Liver (tissue), 9 donors: Measurements from ENCODE around the gene CX3CR1. TPM values are rescaled to one million over a fixed set of nuclear protein-coding genes. Genes with fewer than 3 reads are reported as not detected.

Experiments
- DNase-seq: peaks from one replicate; pipeline ENCODE4 v3.0.0-alpha.2; 2017; ENCODE audit warnings: low spot score
- H3K27ac ChIP-seq, 2 donors: one replicate each; pipeline ENCODE4 v1.7.0; 2013; ENCODE audit warnings: inconsistent platforms in 2 of 2, low read length in 2 of 2, control low read depth in 1 of 2, low read depth in 1 of 2, mild to moderate bottlenecking in 1 of 2
- H3K27me3 ChIP-seq, 4 donors: one replicate each; pipeline versions ENCODE4 v1.6.1 to v1.7.0; 2013; ENCODE audit warnings: low read length in 3 of 4, inconsistent platforms in 1 of 4, mild to moderate bottlenecking in 1 of 4, moderate library complexity in 1 of 4; ENCODE audit not compliant: control insufficient read depth in 4 of 4, insufficient read depth in 4 of 4
- H3K36me3 ChIP-seq, 4 donors: one replicate each; pipeline versions ENCODE4 v1.6.1 to v1.7.0; 2013; ENCODE audit warnings: low read length in 3 of 4, mild to moderate bottlenecking in 3 of 4, low read depth in 1 of 4, moderate library complexity in 1 of 4; ENCODE audit not compliant: control insufficient read depth in 4 of 4, insufficient read depth in 3 of 4
- H3K4me1 ChIP-seq, 4 donors: one replicate each; pipeline versions ENCODE4 v1.6.1 to v1.7.0; 2013; ENCODE audit warnings: low read length in 3 of 4, mild to moderate bottlenecking in 3 of 4, moderate library complexity in 1 of 4; ENCODE audit not compliant: control insufficient read depth in 4 of 4, insufficient read depth in 4 of 4
- H3K4me3 ChIP-seq, 3 donors: one replicate each; pipeline versions ENCODE4 v1.6.1 to v1.7.0; 2013; ENCODE audit warnings: low read length in 3 of 3, control low read depth in 1 of 3, low read depth in 1 of 3, mild to moderate bottlenecking in 1 of 3
- H3K9ac ChIP-seq, 2 donors: one replicate each; pipeline ENCODE4 v1.7.0; 2013; ENCODE audit warnings: low read length in 2 of 2, mild to moderate bottlenecking in 2 of 2, moderate library complexity in 2 of 2, control low read depth in 1 of 2, low read depth in 1 of 2
- H3K9me3 ChIP-seq, 4 donors: one replicate each; pipeline versions ENCODE4 v1.6.1 to v1.7.0; 2013; ENCODE audit warnings: low read length in 3 of 4; ENCODE audit not compliant: control insufficient read depth in 4 of 4
- CTCF ChIP-seq: fragments of 150-350 bp; IDR thresholded peaks from 2 replicates; pipeline ENCODE4 v1.5.1; 2017; ENCODE audit warnings: improper control_type of control experiment, low read depth, low read length; ENCODE audit not compliant: missing input control
- EGR1 ChIP-seq, 2 donors: IDR thresholded peaks; 2 replicates each; pipeline ENCODE4 v1.6.1; 2016 to 2018; ENCODE audit warnings: antibody characterized with exemption in 2 of 2, low read depth in 2 of 2
- FOXA1 ChIP-seq: IDR thresholded peaks from 2 replicates; pipeline ENCODE4 v1.6.1; 2016; ENCODE audit warnings: antibody characterized with exemption
- FOXA2 ChIP-seq: IDR thresholded peaks from 2 replicates; pipeline ENCODE4 v1.6.1; 2016; ENCODE audit warnings: antibody characterized with exemption
- GABPA ChIP-seq, 2 donors: IDR thresholded peaks in 1 of 2; conservative IDR thresholded peaks in 1 of 2; 2 replicates each; pipeline ENCODE4 v1.6.1; 2016; ENCODE audit warnings: antibody characterized with exemption in 2 of 2, mild to moderate bottlenecking in 1 of 2, moderate library complexity in 1 of 2
- HNF4A ChIP-seq, 2 donors: conservative IDR thresholded peaks; 2 replicates each; pipeline ENCODE4 v1.6.1; 2016; ENCODE audit warnings: antibody characterized with exemption in 2 of 2, mild to moderate bottlenecking in 2 of 2
- HNF4G ChIP-seq: IDR thresholded peaks from 2 replicates; pipeline ENCODE4 v1.6.1; 2016; ENCODE audit warnings: antibody characterized with exemption
- JUND ChIP-seq, 2 donors: IDR thresholded peaks; 2 replicates each; pipeline ENCODE4 v1.6.1; 2016; ENCODE audit warnings: antibody characterized with exemption in 2 of 2
- NR2F2 ChIP-seq: IDR thresholded peaks from 2 replicates; pipeline ENCODE4 v1.6.1; 2016; ENCODE audit warnings: antibody characterized with exemption
- RAD21 ChIP-seq, 2 donors: IDR thresholded peaks; 2 replicates each; pipeline ENCODE4 v1.6.1; 2016; ENCODE audit warnings: antibody characterized with exemption in 2 of 2, mild to moderate bottlenecking in 2 of 2
- RXRA ChIP-seq, 2 donors: IDR thresholded peaks; 2 replicates each; pipeline ENCODE4 v1.6.1; 2017 to 2018; ENCODE audit warnings: antibody characterized with exemption in 2 of 2, mild to moderate bottlenecking in 1 of 2
- SP1 ChIP-seq: IDR thresholded peaks from 2 replicates; pipeline ENCODE4 v1.6.1; 2018; ENCODE audit warnings: antibody characterized with exemption, mild to moderate bottlenecking
- TAF1 ChIP-seq: conservative IDR thresholded peaks from 2 replicates; pipeline ENCODE4 v1.6.1; 2016; ENCODE audit warnings: antibody characterized with exemption, mild to moderate bottlenecking
- YY1 ChIP-seq: IDR thresholded peaks from 2 replicates; pipeline ENCODE4 v1.6.1; 2016; ENCODE audit warnings: antibody characterized with exemption, mild to moderate bottlenecking
- WGBS: extraction: QIAGEN DNeasy Blood & Tissue Kit; methylation state at CpG from one replicate; pipeline ENCODE4 v1.1.7; 2013; 5-methylcytosine and 5-hydroxymethylcytosine counted together
- polyA plus RNA-seq, 2 donors: library from polyadenylated mRNA; stranded (reverse) in 1 of 2; unstranded in 1 of 2; fragments of 200-250 nt in 1 of 2; fragments of >200 nt in 1 of 2; fragmentation: Nextera tagmentation in 1 of 2; extraction: Ambion mirVana in 1 of 2; gene quantifications; one replicate each; pipeline versions ENCODE4 v1.2.1 to v1.2.3, GENCODE V29; 2013 to 2015
- total RNA-seq, 2 donors: library from RNA; depleted of rRNA; stranded (reverse); fragments of >200 nt; gene quantifications; one replicate each; pipeline ENCODE4 v1.2.3, GENCODE V29; 2014
- TF ChIP-seq, protein P1 (sequence below): IDR thresholded peaks from 2 replicates; pipeline ENCODE4 v1.6.1; 2016; ENCODE audit warnings: antibody characterized with exemption
- TF ChIP-seq, protein P2 (sequence below): IDR thresholded peaks from 2 replicates; pipeline ENCODE4 v1.6.1; 2016; ENCODE audit warnings: antibody characterized with exemption, mild to moderate bottlenecking
- TF ChIP-seq, protein P3 (sequence below): IDR thresholded peaks from 2 replicates; pipeline ENCODE4 v1.6.1; 2016; ENCODE audit warnings: antibody characterized with exemption
- TF ChIP-seq, protein P4 (sequence below): IDR thresholded peaks from 2 replicates; pipeline ENCODE4 v1.6.1; 2016; ENCODE audit warnings: antibody characterized with exemption
- donor health status: healthy.
- donor health status: healthy.
- donor health status: healthy.
- donor health status: healthy.
- donor health status: healthy.

CX3CR1 gene
- total and polyA plus RNA-seq, 4 donors = 0.33 to 1.9 (median 0.55) TPM

- H3K4me1 ChIP-seq = peaks cover 2 to 15% (median 10%) of the 10 kb centered on the region in 4 donors
- peaks cover 0 to 3% (median 2%) of the 10 kb centered on the region in 4 donors for H3K9me3 ChIP-seq
- peak overlapping the region in 1 of 3 donors; percentile 54 for H3K4me3 ChIP-seq
- no peak overlapping the region for H3K9ac ChIP-seq
- H3K36me3 ChIP-seq = no peaks in the 10 kb centered on the region
- 38% methylated on average over 2 of the region's 2 CpGs for WGBS
- no peak for DNase-seq
- TF ChIP-seq, protein P1, sequence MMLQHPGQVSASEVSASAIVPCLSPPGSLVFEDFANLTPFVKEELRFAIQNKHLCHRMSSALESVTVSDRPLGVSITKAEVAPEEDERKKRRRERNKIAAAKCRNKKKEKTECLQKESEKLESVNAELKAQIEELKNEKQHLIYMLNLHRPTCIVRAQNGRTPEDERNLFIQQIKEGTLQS = peak; percentile 97
- TF ChIP-seq, protein P2, sequence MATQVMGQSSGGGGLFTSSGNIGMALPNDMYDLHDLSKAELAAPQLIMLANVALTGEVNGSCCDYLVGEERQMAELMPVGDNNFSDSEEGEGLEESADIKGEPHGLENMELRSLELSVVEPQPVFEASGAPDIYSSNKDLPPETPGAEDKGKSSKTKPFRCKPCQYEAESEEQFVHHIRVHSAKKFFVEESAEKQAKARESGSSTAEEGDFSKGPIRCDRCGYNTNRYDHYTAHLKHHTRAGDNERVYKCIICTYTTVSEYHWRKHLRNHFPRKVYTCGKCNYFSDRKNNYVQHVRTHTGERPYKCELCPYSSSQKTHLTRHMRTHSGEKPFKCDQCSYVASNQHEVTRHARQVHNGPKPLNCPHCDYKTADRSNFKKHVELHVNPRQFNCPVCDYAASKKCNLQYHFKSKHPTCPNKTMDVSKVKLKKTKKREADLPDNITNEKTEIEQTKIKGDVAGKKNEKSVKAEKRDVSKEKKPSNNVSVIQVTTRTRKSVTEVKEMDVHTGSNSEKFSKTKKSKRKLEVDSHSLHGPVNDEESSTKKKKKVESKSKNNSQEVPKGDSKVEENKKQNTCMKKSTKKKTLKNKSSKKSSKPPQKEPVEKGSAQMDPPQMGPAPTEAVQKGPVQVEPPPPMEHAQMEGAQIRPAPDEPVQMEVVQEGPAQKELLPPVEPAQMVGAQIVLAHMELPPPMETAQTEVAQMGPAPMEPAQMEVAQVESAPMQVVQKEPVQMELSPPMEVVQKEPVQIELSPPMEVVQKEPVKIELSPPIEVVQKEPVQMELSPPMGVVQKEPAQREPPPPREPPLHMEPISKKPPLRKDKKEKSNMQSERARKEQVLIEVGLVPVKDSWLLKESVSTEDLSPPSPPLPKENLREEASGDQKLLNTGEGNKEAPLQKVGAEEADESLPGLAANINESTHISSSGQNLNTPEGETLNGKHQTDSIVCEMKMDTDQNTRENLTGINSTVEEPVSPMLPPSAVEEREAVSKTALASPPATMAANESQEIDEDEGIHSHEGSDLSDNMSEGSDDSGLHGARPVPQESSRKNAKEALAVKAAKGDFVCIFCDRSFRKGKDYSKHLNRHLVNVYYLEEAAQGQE = peak; percentile 34
- peak; percentile 91 to 95 for TF ChIP-seq HNF4A (conservative IDR thresholded peaks at IDR 0.05)
- peak; percentile 97 for TF ChIP-seq SP1
- no peak for TF ChIP-seq CTCF
- TF ChIP-seq, protein P3, sequence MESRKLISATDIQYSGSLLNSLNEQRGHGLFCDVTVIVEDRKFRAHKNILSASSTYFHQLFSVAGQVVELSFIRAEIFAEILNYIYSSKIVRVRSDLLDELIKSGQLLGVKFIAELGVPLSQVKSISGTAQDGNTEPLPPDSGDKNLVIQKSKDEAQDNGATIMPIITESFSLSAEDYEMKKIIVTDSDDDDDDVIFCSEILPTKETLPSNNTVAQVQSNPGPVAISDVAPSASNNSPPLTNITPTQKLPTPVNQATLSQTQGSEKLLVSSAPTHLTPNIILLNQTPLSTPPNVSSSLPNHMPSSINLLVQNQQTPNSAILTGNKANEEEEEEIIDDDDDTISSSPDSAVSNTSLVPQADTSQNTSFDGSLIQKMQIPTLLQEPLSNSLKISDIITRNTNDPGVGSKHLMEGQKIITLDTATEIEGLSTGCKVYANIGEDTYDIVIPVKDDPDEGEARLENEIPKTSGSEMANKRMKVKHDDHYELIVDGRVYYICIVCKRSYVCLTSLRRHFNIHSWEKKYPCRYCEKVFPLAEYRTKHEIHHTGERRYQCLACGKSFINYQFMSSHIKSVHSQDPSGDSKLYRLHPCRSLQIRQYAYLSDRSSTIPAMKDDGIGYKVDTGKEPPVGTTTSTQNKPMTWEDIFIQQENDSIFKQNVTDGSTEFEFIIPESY = peak; percentile 88
- TF ChIP-seq FOXA2 = peak; percentile 73
- TF ChIP-seq EGR1 (IDR thresholded peaks at IDR 0.05; ENCODE audit: low read depth in 2 of 2) = peak in 1 of 2 donors; percentile 14
- no peak for TF ChIP-seq FOXA1
- peak; percentile 88 for TF ChIP-seq YY1
- TF ChIP-seq RAD21 (IDR thresholded peaks at IDR 0.05) = peak in 1 of 2 donors; percentile 47
- TF ChIP-seq, protein P4, sequence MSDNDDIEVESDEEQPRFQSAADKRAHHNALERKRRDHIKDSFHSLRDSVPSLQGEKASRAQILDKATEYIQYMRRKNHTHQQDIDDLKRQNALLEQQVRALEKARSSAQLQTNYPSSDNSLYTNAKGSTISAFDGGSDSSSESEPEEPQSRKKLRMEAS = peak; percentile 72
- TF ChIP-seq GABPA (IDR thresholded peaks at IDR 0.05 in 1 of 2, conservative IDR thresholded peaks at IDR 0.05 in 1 of 2) = peak in 1 of 2 donors; percentile 42
- TF ChIP-seq HNF4G = peak; percentile 75
- TF ChIP-seq JUND (IDR thresholded peaks at IDR 0.05) = peak; percentile 97 to 99
- TF ChIP-seq RXRA (IDR thresholded peaks at IDR 0.05) = peak; percentile 94 to 96
- TF ChIP-seq NR2F2 = peak; percentile 92
- TF ChIP-seq TAF1 = no peak
- peak overlapping the region; percentile 43 to 71 for H3K27ac ChIP-seq
- no peaks in the 10 kb centered on the region for H3K27me3 ChIP-seq
These were observed 37.8 kb upstream of the CX3CR1 start for GRCh38 chr3:39317571-39318169.
